WTC11 (cell line): ENCODE results near the gene GNLY. TPM values are rescaled to one million over a fixed set of nuclear protein-coding genes. Genes with fewer than 3 reads are reported as not detected.

Experiments used
- ATAC-seq: fragments of 200-7000 bp; cut with Tn5 transposase; 2 replicates; pipeline ENCODE4 v1.10.0; 2021; ENCODE audit warnings: mild to moderate bottlenecking, moderate library complexity
- CTCF ChIA-PET: fragments of 300-600 bp; sonication (Branson Sonifier 250); formaldehyde crosslinking; loops from one replicate; lab custom pipeline; 2021; ENCODE audit warnings: antibody characterized with exemption; lab: Charles Lee
- POLR2A ChIA-PET: fragments of 350-600 bp; sonication (Branson Sonifier 250); formaldehyde crosslinking; loops from one replicate; lab custom pipeline; 2021; ENCODE audit warnings: antibody characterized with exemption; lab: Charles Lee
- DNase-seq: peaks from one replicate; pipeline ENCODE4 v3.0.0; 2021; ENCODE audit warnings: low spot score
- H3K27ac Mint-ChIP-seq: 2 replicates; pipeline ENCODE4 v1.8.0; 2021; ENCODE audit warnings: mixed read lengths
- H3K27me3 Mint-ChIP-seq: 2 replicates; pipeline ENCODE4 v1.8.0; 2021; ENCODE audit warnings: low read depth, mild to moderate bottlenecking, moderate library complexity, mixed read lengths
- H3K36me3 Mint-ChIP-seq: 2 replicates; pipeline ENCODE4 v1.8.0; 2021; ENCODE audit warnings: mixed read lengths
- H3K4me1 Mint-ChIP-seq: 2 replicates; pipeline ENCODE4 v1.8.0; 2022; ENCODE audit warnings: mixed read lengths
- H3K4me3 Mint-ChIP-seq: 2 replicates; pipeline ENCODE4 v1.8.0; 2021; ENCODE audit warnings: mild to moderate bottlenecking, moderate library complexity, mixed read lengths
- H3K9me3 Mint-ChIP-seq: 2 replicates; pipeline ENCODE4 v1.8.0; 2021; ENCODE audit warnings: mixed read lengths
- AR ChIP-seq: fragments of 250-450 bp; sonication (Bioruptor Pico); IDR thresholded peaks from 2 replicates; pipeline ENCODE4 v1.9.0; 2021; ENCODE audit warnings: mild to moderate bottlenecking
- ATF1 ChIP-seq: sonication (generic); formaldehyde crosslinking; IDR thresholded peaks from 2 replicates; pipeline ENCODE4 v1.8.1; 2023; ENCODE audit warnings: mild to moderate bottlenecking, moderate library complexity, missing genetic modification reagents
- ATF2 ChIP-seq: sonication (generic); formaldehyde crosslinking; IDR thresholded peaks from 2 replicates; pipeline ENCODE4 v1.8.1; 2022; ENCODE audit warnings: low read depth, missing genetic modification reagents, borderline replicate concordance
- ATF3 ChIP-seq: sonication (generic); formaldehyde crosslinking; conservative IDR thresholded peaks from 2 replicates; pipeline ENCODE4 v1.8.1; 2022; ENCODE audit warnings: mild to moderate bottlenecking, missing genetic modification reagents
- CDX4 ChIP-seq: fragments of 250-450 bp; sonication (Bioruptor Pico); IDR thresholded peaks from 2 replicates; pipeline ENCODE4 v1.9.0; 2021; ENCODE audit warnings: moderate library complexity, mild to moderate bottlenecking, inconsistent platforms, borderline replicate concordance
- FOXJ3 ChIP-seq: sonication (generic); formaldehyde crosslinking; IDR thresholded peaks from 2 replicates; pipeline ENCODE4 v1.9.0; 2021; ENCODE audit warnings: missing genetic modification reagents, mild to moderate bottlenecking, borderline replicate concordance
- IRF2 ChIP-seq: sonication (generic); formaldehyde crosslinking; IDR thresholded peaks from 2 replicates; pipeline ENCODE4 v1.8.0; 2022; ENCODE audit warnings: low read depth, missing genetic modification reagents, borderline replicate concordance
- KAT7 ChIP-seq: sonication (generic); formaldehyde crosslinking; IDR thresholded peaks from 2 replicates; pipeline ENCODE4 v1.8.1; 2023; ENCODE audit warnings: missing genetic modification reagents, mild to moderate bottlenecking, borderline replicate concordance
- NFATC4 ChIP-seq: fragments of 250-450 bp; sonication (Bioruptor Pico); IDR thresholded peaks from 2 replicates; pipeline ENCODE4 v1.9.0; 2021; ENCODE audit warnings: mild to moderate bottlenecking
- RELA ChIP-seq: sonication (generic); formaldehyde crosslinking; IDR thresholded peaks from 2 replicates; pipeline ENCODE4 v1.8.1; 2022; ENCODE audit warnings: missing genetic modification reagents, mild to moderate bottlenecking, borderline replicate concordance
- RORB ChIP-seq: fragments of 250-450 bp; sonication (Bioruptor Pico); IDR thresholded peaks from 2 replicates; pipeline ENCODE4 v1.9.0; 2021; ENCODE audit warnings: mild to moderate bottlenecking
- STAT6 ChIP-seq: sonication (generic); formaldehyde crosslinking; conservative IDR thresholded peaks from 2 replicates; pipeline ENCODE4 v1.8.1; 2023; ENCODE audit warnings: mild to moderate bottlenecking, low read depth, missing genetic modification reagents, moderate library complexity
- USF2 ChIP-seq: sonication (generic); formaldehyde crosslinking; IDR thresholded peaks from 2 replicates; pipeline ENCODE4 v1.8.1; 2023; ENCODE audit warnings: mild to moderate bottlenecking, missing genetic modification reagents, moderate library complexity
- ZBTB21 ChIP-seq: sonication (generic); formaldehyde crosslinking; IDR thresholded peaks from 2 replicates; pipeline ENCODE4 v1.8.1; 2023; ENCODE audit warnings: mild to moderate bottlenecking, missing genetic modification reagents, borderline replicate concordance
- ZNF121 ChIP-seq: sonication (generic); formaldehyde crosslinking; IDR thresholded peaks from 2 replicates; pipeline ENCODE4 v1.8.0; 2023; ENCODE audit warnings: missing genetic modification reagents
- ZNF396 ChIP-seq: fragments of 250-450 bp; sonication (Bioruptor Pico); IDR thresholded peaks from 2 replicates; pipeline ENCODE4 v1.8.0; 2021; ENCODE audit warnings: mild to moderate bottlenecking, moderate library complexity, borderline replicate concordance
- ZNF416 ChIP-seq: fragments of 250-450 bp; sonication (Bioruptor Pico); IDR thresholded peaks from 2 replicates; pipeline ENCODE4 v1.9.0; 2021; ENCODE audit warnings: mild to moderate bottlenecking, inconsistent platforms
- total RNA-seq: library from RNA; stranded (reverse); gene quantifications from 3 replicates; pipeline ENCODE4 v1.2.3, GENCODE V29; 2021

GNLY gene
- total RNA-seq, 1 experiment from 2014 or later: not detected

GRCh38 chr2:85732467-85733120 is 38.4 kb downstream of the GNLY start:
- Mint-ChIP-seq H3K27me3 (no peaks in the 10 kb centered on the region; the same call in 1 of the 2 replicates), H3K4me1 (no peaks in the 10 kb centered on the region), H3K27ac (no peak overlapping the region), H3K4me3 (no peak overlapping the region), H3K9me3 (no peaks in the 10 kb centered on the region), H3K36me3 (no peaks in the 10 kb centered on the region)
- no peak for DNase-seq
- ATAC-seq: no peak
- POLR2A ChIA-PET: no interaction called here
- CTCF ChIA-PET: interaction anchor here (0.7 to 1.6 kb wide), 4 partner anchors 21 to 154 kb away, joined by 3 to 7 read pairs (median 3); no protein-coding TSS in a partner anchor
- TF ChIP-seq ATF1 (CRISPR knock-in tag) (no peak), KAT7 (CRISPR knock-in tag) (no peak), ZBTB21 (CRISPR knock-in tag) (no peak), RELA (no peak), ZNF121 (CRISPR knock-in tag) (no peak), ATF2 (CRISPR knock-in tag) (no peak), NFATC4 (CRISPR knock-in tag) (no peak), FOXJ3 (no peak), CDX4 (CRISPR knock-in tag) (no peak), STAT6 (CRISPR knock-in tag) (no peak), AR (CRISPR knock-in tag) (no peak)

- POLR2A ChIA-PET: no interaction called here
- Mint-ChIP-seq H3K4me3 (no peak overlapping the region), H3K9me3 (no peaks in the 10 kb centered on the region), H3K27me3 (no peaks in the 10 kb centered on the region; the same call in 1 of the 2 replicates), H3K27ac (no peak overlapping the region), H3K36me3 (no peaks in the 10 kb centered on the region)
- CTCF ChIA-PET: interaction anchor here (0.7 to 1.6 kb wide), 3 partner anchors 16 to 80 kb away, joined by 3 to 7 read pairs (median 4); no protein-coding TSS in a partner anchor
- no peak for TF ChIP-seq RORB (CRISPR knock-in tag)
- no peak for TF ChIP-seq USF2 (CRISPR knock-in tag)
- no peak for TF ChIP-seq NFATC4 (CRISPR knock-in tag)
- no peak for TF ChIP-seq ZNF396 (CRISPR knock-in tag)
- no peak for TF ChIP-seq ATF3 (CRISPR knock-in tag)
- no peak for TF ChIP-seq IRF2 (CRISPR knock-in tag)
- TF ChIP-seq ZNF416 (CRISPR knock-in tag): no peak
- TF ChIP-seq, all 79 proteins: peak for 0
- no peak for ATAC-seq
- no peaks in the 10 kb centered on the region for H3K4me1 Mint-ChIP-seq
- no peak for DNase-seq
Measured at GRCh38 chr2:85733121-85733960, 39.2 kb downstream of the GNLY start.
